ENCODE measurements around the gene HAO1.

HAO1 gene

GRCh38 chr20:7926767-7927166 is 13.5 kb downstream of the HAO1 start:
- H3K27ac ChIP-seq, result no peak overlapping the region
- no peak for DNase-seq
- TF ChIP-seq, protein P1, sequence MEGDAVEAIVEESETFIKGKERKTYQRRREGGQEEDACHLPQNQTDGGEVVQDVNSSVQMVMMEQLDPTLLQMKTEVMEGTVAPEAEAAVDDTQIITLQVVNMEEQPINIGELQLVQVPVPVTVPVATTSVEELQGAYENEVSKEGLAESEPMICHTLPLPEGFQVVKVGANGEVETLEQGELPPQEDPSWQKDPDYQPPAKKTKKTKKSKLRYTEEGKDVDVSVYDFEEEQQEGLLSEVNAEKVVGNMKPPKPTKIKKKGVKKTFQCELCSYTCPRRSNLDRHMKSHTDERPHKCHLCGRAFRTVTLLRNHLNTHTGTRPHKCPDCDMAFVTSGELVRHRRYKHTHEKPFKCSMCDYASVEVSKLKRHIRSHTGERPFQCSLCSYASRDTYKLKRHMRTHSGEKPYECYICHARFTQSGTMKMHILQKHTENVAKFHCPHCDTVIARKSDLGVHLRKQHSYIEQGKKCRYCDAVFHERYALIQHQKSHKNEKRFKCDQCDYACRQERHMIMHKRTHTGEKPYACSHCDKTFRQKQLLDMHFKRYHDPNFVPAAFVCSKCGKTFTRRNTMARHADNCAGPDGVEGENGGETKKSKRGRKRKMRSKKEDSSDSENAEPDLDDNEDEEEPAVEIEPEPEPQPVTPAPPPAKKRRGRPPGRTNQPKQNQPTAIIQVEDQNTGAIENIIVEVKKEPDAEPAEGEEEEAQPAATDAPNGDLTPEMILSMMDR (IDR thresholded peaks at IDR 0.05), result peak; percentile 18 to 29
- H3K9me3 ChIP-seq, result no peaks in the 10 kb centered on the region
- H3K4me1 ChIP-seq, result peaks cover 0 to 10% (median 0%) of the 10 kb centered on the region in 4 donors
- no peak overlapping the region for H3K4me3 ChIP-seq
- H3K36me3 ChIP-seq, result no peaks in the 10 kb centered on the region
- no peaks in the 10 kb centered on the region for H3K27me3 ChIP-seq
- intact Hi-C loops (cut with DNase I; ENCODE audit: low total_unique reads), result no loop called here

- Histone ChIP-seq H3K9me3 (no peaks in the 10 kb centered on the region), H3K4me3 (no peak overlapping the region), H3K27me3 (no peaks in the 10 kb centered on the region), H3K4me1 (peaks cover 0 to 10% (median 0%) of the 10 kb centered on the region in 4 donors), H3K36me3 (no peaks in the 10 kb centered on the region), H3K27ac (no peak overlapping the region)
- DNase-seq, result no peak
- intact Hi-C loops (cut with DNase I; ENCODE audit: low total_unique reads), result no loop called here
- TF ChIP-seq, protein P1 (IDR thresholded peaks at IDR 0.05), result no peak
Observed at GRCh38 chr20:7926323-7926722, 13.9 kb downstream of the HAO1 start.

- Histone ChIP-seq H3K4me3 (no peak overlapping the region), H3K36me3 (no peaks in the 10 kb centered on the region), H3K9me3 (no peaks in the 10 kb centered on the region), H3K27me3 (no peaks in the 10 kb centered on the region), H3K4me1 (peaks cover 0 to 10% (median 0%) of the 10 kb centered on the region in 4 donors), H3K27ac (no peak overlapping the region)
- DNase-seq, result no peak
- intact Hi-C loops (cut with DNase I; ENCODE audit: low total_unique reads), result no loop called here
- TF ChIP-seq, protein P1 (IDR thresholded peaks at IDR 0.05), result no peak
Observed at GRCh38 chr20:7924692-7925091, 15.6 kb downstream of the HAO1 start.

GRCh38 chr20:7916648-7917047 is 23.6 kb downstream of the HAO1 start:
- Histone ChIP-seq H3K4me1 (peaks cover 0 to 4% (median 0%) of the 10 kb centered on the region in 4 donors), H3K27me3 (no peaks in the 10 kb centered on the region), H3K4me3 (no peak overlapping the region), H3K27ac (no peak overlapping the region), H3K36me3 (no peaks in the 10 kb centered on the region), H3K9me3 (no peaks in the 10 kb centered on the region)
- no peak for DNase-seq
- TF ChIP-seq, protein P1 (IDR thresholded peaks at IDR 0.05), result no peak
- intact Hi-C loops (cut with DNase I; ENCODE audit: low total_unique reads), result no loop called here

GRCh38 chr20:7912551-7912950 is 27.7 kb downstream of the HAO1 start:
- H3K27ac ChIP-seq, result no peak overlapping the region
- no peaks in the 10 kb centered on the region for H3K9me3 ChIP-seq
- intact Hi-C loops (cut with DNase I; ENCODE audit: low total_unique reads), result no loop called here

More at GRCh38 chr20:7912551-7912950, 27.7 kb downstream of the HAO1 start:
- TF ChIP-seq, protein P1 (IDR thresholded peaks at IDR 0.05), result no peak
- peaks cover 0 to 7% (median 0%) of the 10 kb centered on the region in 4 donors for H3K4me1 ChIP-seq
- DNase-seq, result no peak
- H3K27me3 ChIP-seq, result no peaks in the 10 kb centered on the region
- H3K36me3 ChIP-seq, result no peaks in the 10 kb centered on the region
- no peak overlapping the region for H3K4me3 ChIP-seq
